ENCODE measurements around the gene COX6B2. TPM values are rescaled to one million over a fixed set of nuclear protein-coding genes. Genes with fewer than 3 reads are reported as not detected.

Gene COX6B2
- total and polyA plus RNA-seq, 2 of the 13 experiments (the other 11 are each of a cell fraction or from before 2014, with no cell fraction given): 0.21 TPM; not detected in 1

DNA sequence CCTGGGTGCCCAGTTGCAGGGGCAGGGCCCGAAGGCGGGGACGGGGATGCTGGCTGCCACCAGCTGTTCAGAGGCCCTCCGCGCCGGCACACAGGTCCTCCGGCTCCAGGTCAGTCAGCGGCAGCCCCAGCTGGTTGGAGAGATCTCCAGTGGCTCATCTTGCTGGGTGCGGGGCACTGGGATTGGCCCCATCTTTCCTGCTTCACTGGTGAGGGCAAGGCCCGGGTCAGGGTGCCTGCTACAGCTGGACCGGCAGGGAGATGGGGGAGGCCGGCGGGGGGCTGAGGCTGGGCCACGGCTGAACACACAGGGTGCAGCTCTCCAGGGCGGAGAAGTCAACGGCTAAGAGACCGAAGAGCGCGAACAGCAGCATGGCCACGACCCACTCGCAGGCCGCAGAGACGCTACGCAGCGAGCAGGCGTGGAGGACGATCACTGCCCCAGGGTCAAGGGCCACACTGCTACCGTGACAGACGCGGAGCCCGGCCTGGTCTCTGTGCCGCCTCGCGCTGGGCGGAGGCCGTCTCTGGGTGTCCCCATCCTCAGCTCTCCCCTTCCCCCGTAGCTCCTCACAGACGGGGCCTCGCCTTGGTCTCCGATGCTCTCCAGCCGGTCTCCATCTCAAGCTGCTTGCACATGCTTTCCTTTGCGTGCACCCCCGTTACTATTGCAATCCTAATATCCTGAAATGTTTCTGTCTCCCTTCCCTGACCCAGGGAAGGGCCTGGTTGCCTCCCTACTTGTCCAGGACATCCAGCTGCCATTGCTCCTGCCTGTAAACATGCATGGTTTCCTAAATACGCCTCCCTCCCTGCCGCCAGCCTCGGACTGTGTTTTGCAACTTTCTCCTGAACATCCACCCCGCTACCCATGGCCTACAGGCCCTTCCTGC, 41.7 kb downstream of the COX6B2 start:
- Histone ChIP-seq H3K9me3 (ENCODE audit: low read length) (no peaks in the 10 kb centered on the region), H3K4me3 (replicated peaks in 1 of 3; ENCODE audit: insufficient read depth in 1 of 3, low read depth in 2 of 3, low read length in 3 of 3) (no peak overlapping the region), H3K9ac (ENCODE audit: insufficient read depth, low read depth, low read length) (no peak overlapping the region), H3K79me2 (ENCODE audit: insufficient read depth, low read length) (no peaks in the 10 kb centered on the region), H3K27ac (ENCODE audit: extremely low read length, insufficient read depth, low read length) (no peak overlapping the region), H3K36me3 (replicated peaks in 1 of 2; ENCODE audit: control insufficient read depth in 1 of 2, insufficient read depth in 2 of 2, low read length in 2 of 2) (no peaks in the 10 kb centered on the region), H3K4me2 (ENCODE audit: low read depth, low read length) (no peak overlapping the region), H3K27me3 (ENCODE audit: control insufficient read depth in 1 of 2, insufficient read depth in 2 of 2, low read length in 2 of 2) (peaks cover 0 to 5% of the 10 kb centered on the region in 2 experiments; a peak in 1 of 5 replicates), H2AFZ (ENCODE audit: low read length) (no peak overlapping the region), H4K20me1 (ENCODE audit: insufficient read depth, low read length) (no peaks in the 10 kb centered on the region), H3K4me1 (ENCODE audit: insufficient read depth, low read length) (peaks cover 14% of the 10 kb centered on the region)
- ChIA-PET POLR2A (interaction anchor here (0.7 to 0.8 kb wide), 2 partner anchors 26 to 112 kb away, joined by 3 read pairs; partner anchors contain the start of gene KMT5C), CTCF (ENCODE audit: low intra/inter-chr PET ratio, low total read pairs) (no interaction called here)
- no TSS peak for BruUV-seq (replicated peaks)
- DNase-seq (ENCODE audit: low spot score): no peak
- FAIRE-seq: no peak
- in situ Hi-C loops (cut with HindIII; ENCODE audit: extremely low pct_ligation_motif_present, low pct_unique_long_range_greater_than_20kb) (no loop called here), intact Hi-C loops (cut with micrococcal nuclease; ENCODE audit: unreplicated experiment) (no loop called here)
- WGBS (ENCODE audit: low lambda C conversion rate): 65% methylated on average over 29 of the region's 47 CpGs
- TF ChIP-seq SNRNP70 (IDR thresholded peaks at IDR 0.05; ENCODE audit: low read depth, low read length): no peak
- peak; percentile 34; the same call in 1 of the 2 replicates for TF ChIP-seq ZNF768 (CRISPR knock-in tag; IDR thresholded peaks at IDR 0.05)
- TF ChIP-seq, protein P1, sequence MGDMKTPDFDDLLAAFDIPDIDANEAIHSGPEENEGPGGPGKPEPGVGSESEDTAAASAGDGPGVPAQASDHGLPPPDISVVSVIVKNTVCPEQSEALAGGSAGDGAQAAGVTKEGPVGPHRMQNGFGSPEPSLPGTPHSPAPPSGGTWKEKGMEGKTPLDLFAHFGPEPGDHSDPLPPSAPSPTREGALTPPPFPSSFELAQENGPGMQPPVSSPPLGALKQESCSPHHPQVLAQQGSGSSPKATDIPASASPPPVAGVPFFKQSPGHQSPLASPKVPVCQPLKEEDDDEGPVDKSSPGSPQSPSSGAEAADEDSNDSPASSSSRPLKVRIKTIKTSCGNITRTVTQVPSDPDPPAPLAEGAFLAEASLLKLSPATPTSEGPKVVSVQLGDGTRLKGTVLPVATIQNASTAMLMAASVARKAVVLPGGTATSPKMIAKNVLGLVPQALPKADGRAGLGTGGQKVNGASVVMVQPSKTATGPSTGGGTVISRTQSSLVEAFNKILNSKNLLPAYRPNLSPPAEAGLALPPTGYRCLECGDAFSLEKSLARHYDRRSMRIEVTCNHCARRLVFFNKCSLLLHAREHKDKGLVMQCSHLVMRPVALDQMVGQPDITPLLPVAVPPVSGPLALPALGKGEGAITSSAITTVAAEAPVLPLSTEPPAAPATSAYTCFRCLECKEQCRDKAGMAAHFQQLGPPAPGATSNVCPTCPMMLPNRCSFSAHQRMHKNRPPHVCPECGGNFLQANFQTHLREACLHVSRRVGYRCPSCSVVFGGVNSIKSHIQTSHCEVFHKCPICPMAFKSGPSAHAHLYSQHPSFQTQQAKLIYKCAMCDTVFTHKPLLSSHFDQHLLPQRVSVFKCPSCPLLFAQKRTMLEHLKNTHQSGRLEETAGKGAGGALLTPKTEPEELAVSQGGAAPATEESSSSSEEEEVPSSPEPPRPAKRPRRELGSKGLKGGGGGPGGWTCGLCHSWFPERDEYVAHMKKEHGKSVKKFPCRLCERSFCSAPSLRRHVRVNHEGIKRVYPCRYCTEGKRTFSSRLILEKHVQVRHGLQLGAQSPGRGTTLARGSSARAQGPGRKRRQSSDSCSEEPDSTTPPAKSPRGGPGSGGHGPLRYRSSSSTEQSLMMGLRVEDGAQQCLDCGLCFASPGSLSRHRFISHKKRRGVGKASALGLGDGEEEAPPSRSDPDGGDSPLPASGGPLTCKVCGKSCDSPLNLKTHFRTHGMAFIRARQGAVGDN (CRISPR knock-in tag; IDR thresholded peaks at IDR 0.05): 0 out of 2 replicates have a peak, but pooled peaks have one; percentile 15
- 0 out of 2 replicates have a peak, but pooled peaks have one; percentile 49 for TF ChIP-seq ZBTB38 (CRISPR knock-in tag; IDR thresholded peaks at IDR 0.05)
- ATAC-seq: no peak; the same call in 1 of the 3 replicates

Measured in HepG2 (cell line).